B cell (primary cell): ENCODE data around the gene RHOT1.
"Not testable (repeated sequence)": the region's sequence is repeated elsewhere in the genome, so short reads cannot be mapped to it uniquely, and the experiment has no call there.

Experiments
- EZH2 ChIP-seq: IDR thresholded peaks from 2 replicates; pipeline ENCODE4 v1.6.1; 2012; ENCODE audit warnings: borderline replicate concordance, low read depth, mild to moderate bottlenecking, moderate library complexity, low read length; ENCODE audit not compliant: insufficient read depth, poor library complexity, severe bottlenecking
- TF ChIP-seq, protein P1 (sequence below): fragments of 200-600 bp; IDR thresholded peaks from one replicate; pipeline ENCODE4 v1.8.0; 2022; ENCODE audit warnings: antibody characterized with exemption, mild to moderate bottlenecking

GRCh38 chr17:32179526-32179925 is 37.2 kb downstream of the RHOT1 start:
- TF ChIP-seq, protein P1, sequence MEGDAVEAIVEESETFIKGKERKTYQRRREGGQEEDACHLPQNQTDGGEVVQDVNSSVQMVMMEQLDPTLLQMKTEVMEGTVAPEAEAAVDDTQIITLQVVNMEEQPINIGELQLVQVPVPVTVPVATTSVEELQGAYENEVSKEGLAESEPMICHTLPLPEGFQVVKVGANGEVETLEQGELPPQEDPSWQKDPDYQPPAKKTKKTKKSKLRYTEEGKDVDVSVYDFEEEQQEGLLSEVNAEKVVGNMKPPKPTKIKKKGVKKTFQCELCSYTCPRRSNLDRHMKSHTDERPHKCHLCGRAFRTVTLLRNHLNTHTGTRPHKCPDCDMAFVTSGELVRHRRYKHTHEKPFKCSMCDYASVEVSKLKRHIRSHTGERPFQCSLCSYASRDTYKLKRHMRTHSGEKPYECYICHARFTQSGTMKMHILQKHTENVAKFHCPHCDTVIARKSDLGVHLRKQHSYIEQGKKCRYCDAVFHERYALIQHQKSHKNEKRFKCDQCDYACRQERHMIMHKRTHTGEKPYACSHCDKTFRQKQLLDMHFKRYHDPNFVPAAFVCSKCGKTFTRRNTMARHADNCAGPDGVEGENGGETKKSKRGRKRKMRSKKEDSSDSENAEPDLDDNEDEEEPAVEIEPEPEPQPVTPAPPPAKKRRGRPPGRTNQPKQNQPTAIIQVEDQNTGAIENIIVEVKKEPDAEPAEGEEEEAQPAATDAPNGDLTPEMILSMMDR: not testable (repeated sequence)
- TF ChIP-seq EZH2: not testable (repeated sequence)
